Measurements from ENCODE around the gene HIVEP2. TPM values are rescaled to one million over a fixed set of nuclear protein-coding genes. Genes with fewer than 3 reads are reported as not detected.

Gene HIVEP2
- total RNA-seq, 1 donor from 2014 or later: 7.9 TPM

DNA sequence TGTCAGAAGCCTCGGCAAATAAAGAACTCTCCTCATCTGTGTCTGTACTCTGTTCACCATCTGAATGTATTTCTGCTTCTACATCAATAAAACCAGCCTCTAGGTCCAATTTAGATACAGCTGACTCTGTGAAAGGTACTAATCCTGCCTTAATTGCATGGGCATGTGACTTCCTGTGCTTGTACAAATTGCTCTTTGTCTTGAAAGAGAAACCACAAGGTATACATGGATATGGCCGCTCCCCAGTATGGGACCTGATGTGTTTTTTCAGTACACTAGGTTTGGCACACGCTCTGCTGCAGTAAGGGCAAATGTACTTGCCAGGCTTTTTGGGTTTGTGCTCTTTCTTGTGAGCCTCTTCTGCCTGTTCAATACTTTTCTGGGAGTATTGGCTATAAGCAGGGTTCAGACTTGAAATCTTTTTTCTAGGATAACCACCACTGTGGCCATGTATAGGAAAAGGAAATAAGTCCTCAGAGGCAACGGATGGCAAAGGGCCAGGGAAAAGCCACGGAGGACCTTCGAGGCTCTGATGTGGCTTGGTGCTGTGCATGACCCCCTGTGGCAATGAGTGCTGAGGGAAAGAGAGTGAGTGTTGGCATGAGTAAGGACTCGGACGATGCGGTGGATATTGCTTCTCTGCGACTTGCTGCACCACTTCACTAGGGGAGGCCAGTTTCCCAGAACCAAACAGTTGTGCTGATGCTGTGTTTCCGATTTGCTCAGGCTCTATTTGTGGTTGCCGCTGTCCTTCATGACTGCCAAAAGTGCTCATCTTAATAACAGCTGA is 170.9 kb downstream of the HIVEP2 start:
- H3K27me3 ChIP-seq (ENCODE audit: control insufficient read depth, insufficient read depth, low read length): no peaks in the 10 kb centered on the region
- TF ChIP-seq, protein P1, sequence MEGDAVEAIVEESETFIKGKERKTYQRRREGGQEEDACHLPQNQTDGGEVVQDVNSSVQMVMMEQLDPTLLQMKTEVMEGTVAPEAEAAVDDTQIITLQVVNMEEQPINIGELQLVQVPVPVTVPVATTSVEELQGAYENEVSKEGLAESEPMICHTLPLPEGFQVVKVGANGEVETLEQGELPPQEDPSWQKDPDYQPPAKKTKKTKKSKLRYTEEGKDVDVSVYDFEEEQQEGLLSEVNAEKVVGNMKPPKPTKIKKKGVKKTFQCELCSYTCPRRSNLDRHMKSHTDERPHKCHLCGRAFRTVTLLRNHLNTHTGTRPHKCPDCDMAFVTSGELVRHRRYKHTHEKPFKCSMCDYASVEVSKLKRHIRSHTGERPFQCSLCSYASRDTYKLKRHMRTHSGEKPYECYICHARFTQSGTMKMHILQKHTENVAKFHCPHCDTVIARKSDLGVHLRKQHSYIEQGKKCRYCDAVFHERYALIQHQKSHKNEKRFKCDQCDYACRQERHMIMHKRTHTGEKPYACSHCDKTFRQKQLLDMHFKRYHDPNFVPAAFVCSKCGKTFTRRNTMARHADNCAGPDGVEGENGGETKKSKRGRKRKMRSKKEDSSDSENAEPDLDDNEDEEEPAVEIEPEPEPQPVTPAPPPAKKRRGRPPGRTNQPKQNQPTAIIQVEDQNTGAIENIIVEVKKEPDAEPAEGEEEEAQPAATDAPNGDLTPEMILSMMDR (IDR thresholded peaks at IDR 0.05; ENCODE audit: insufficient read depth, low read length, severe bottlenecking): no peak
- peaks cover 24% of the 10 kb centered on the region for H3K36me3 ChIP-seq (ENCODE audit: control insufficient read depth, insufficient read depth, low read length)
- no peak overlapping the region for H3K4me3 ChIP-seq (ENCODE audit: low read depth, low read length)
- FAIRE-seq (no peak), DNase-seq (ENCODE audit: low read depth) (no peak)

DNA sequence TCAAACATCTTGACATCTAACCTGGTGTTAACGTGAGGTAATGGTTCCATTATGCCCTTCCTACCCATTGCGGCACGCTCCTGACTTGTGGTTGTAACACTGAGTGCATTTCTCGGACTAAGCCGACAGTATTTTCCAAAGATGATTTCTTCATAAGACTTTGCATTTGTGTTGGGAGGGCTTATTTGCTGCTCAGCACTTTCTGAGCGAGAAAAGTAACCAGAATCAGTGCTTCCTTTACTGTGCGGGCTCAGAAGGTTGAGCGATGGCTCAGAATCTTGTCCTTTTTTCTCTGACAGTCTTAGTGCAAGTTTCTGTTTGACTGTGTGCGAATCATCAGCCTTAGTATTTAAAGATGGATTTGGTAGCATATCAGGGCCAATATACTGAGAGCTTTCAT is 171.7 kb downstream of the HIVEP2 start:
- DNase-seq (ENCODE audit: low read depth): no peak
- Histone ChIP-seq H3K36me3 (ENCODE audit: control insufficient read depth, insufficient read depth, low read length) (peaks cover 25% of the 10 kb centered on the region), H3K27me3 (ENCODE audit: control insufficient read depth, insufficient read depth, low read length) (no peaks in the 10 kb centered on the region), H3K4me3 (ENCODE audit: low read depth, low read length) (no peak overlapping the region)
- TF ChIP-seq, protein P1 (IDR thresholded peaks at IDR 0.05; ENCODE audit: insufficient read depth, low read length, severe bottlenecking): no peak
- FAIRE-seq: peak; percentile 23

DNA sequence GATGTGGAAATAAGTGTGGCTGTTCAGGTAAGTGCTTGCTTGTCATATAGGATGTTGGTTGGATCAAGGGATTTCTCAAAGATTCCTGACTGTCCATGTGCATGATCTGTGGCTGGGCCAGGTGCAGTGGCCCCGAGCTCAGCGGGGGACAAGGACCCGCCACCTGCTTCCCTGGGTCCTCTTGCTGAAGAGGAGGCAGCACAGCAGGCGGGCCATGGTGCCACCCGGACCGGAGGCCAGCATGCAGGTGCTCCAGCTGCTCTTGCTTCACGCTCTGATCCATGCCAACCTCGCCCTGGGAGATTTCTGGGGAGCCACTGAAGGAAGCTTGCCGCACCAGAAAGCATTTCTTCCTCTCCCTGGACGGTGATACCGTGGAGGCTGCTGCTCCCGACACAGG is 173.8 kb downstream of the HIVEP2 start:
- TF ChIP-seq, protein P1 (IDR thresholded peaks at IDR 0.05; ENCODE audit: insufficient read depth, low read length, severe bottlenecking): no peak
- Histone ChIP-seq H3K4me3 (ENCODE audit: low read depth, low read length) (no peak overlapping the region), H3K36me3 (ENCODE audit: control insufficient read depth, insufficient read depth, low read length) (peaks cover 27% of the 10 kb centered on the region), H3K27me3 (ENCODE audit: control insufficient read depth, insufficient read depth, low read length) (no peaks in the 10 kb centered on the region)
- FAIRE-seq (no peak), DNase-seq (ENCODE audit: low read depth) (no peak)

DNA sequence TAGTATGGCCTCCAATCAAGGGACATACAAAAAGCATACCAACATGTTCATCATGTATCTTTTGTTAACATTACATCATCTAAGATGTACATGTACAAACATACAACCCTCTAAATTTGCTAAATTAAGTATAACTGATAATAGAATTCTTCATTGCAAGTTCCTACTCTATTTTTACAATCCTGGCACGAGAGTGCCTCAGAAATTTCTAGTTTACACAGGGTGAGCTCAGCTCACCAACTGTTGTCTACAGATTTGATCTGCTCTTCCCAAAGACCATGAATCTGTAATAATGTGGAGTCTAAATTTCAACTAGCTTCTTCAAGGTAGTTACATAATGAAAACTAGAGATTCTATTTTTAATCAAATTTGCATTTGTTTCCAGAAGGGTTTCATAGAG is 179.7 kb downstream of the HIVEP2 start:
- Histone ChIP-seq H3K27me3 (ENCODE audit: control insufficient read depth, insufficient read depth, low read length) (no peaks in the 10 kb centered on the region), H3K4me3 (ENCODE audit: low read depth, low read length) (no peak overlapping the region), H3K36me3 (ENCODE audit: control insufficient read depth, insufficient read depth, low read length) (peaks cover 15% of the 10 kb centered on the region)
- TF ChIP-seq, protein P1 (IDR thresholded peaks at IDR 0.05; ENCODE audit: insufficient read depth, low read length, severe bottlenecking): no peak
- FAIRE-seq (no peak), DNase-seq (ENCODE audit: low read depth) (no peak)

DNA sequence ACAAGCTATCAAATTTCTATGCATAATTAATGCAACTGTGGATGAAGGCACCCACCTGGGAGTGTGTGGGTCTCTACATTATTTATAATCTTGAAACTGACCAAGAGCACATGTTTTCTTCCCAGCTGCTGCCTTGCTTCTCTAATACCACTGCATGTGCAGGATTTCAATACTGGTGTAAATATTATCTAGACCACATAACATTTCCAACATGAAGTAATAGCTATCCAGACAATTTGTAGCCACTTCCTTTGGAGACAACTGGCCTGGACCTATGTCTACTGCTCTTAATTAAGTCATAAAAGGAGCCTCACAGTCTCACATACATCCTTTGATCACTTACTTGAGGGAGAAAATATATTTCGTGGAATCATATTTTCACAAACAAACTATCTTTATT is 180.7 kb downstream of the HIVEP2 start:
- DNase-seq (ENCODE audit: low read depth) (no peak), FAIRE-seq (no peak)
- TF ChIP-seq, protein P1 (IDR thresholded peaks at IDR 0.05; ENCODE audit: insufficient read depth, low read length, severe bottlenecking): no peak
- Histone ChIP-seq H3K36me3 (ENCODE audit: control insufficient read depth, insufficient read depth, low read length) (peaks cover 12% of the 10 kb centered on the region), H3K27me3 (ENCODE audit: control insufficient read depth, insufficient read depth, low read length) (no peaks in the 10 kb centered on the region), H3K4me3 (ENCODE audit: low read depth, low read length) (no peak overlapping the region)

DNA sequence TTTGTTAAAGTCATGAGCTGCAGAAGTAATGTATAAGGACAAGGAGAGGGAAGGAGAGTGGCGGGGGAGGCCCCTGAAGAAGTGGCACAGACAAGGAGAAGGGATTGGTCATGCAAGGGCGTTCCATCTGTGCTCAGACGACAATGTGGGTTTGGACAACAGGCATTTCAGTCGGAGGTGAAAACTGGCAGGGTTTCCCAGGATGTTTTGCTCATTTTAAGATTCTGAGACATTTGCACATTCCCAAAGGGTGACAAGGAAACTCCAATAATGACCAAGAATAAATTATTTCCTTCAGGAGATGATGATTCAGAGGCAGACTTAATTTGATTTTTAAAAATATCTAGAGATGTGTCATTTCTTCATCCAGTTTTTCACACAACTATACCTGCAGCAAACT is 181.8 kb downstream of the HIVEP2 start:
- DNase-seq (ENCODE audit: low read depth): peak; percentile 28
- no peak overlapping the region for H3K4me3 ChIP-seq (ENCODE audit: low read depth, low read length)
- no peaks in the 10 kb centered on the region for H3K27me3 ChIP-seq (ENCODE audit: control insufficient read depth, insufficient read depth, low read length)
- TF ChIP-seq, protein P1 (IDR thresholded peaks at IDR 0.05; ENCODE audit: insufficient read depth, low read length, severe bottlenecking): no peak
- H3K36me3 ChIP-seq (ENCODE audit: control insufficient read depth, insufficient read depth, low read length): peaks cover 10% of the 10 kb centered on the region
- no peak for FAIRE-seq

Data from bronchial epithelial cell (primary cell).